ENCODE measurements around the gene NUPR1. TPM values are rescaled to one million over a fixed set of nuclear protein-coding genes. Genes with fewer than 3 reads are reported as not detected.

Gene NUPR1
- total RNA-seq, 1 experiment from 2014 or later, result 16.6 TPM

- no peaks in the 10 kb centered on the region for H3K9me3 ChIP-seq
- Mint-ChIP-seq H3K27ac (ENCODE audit: unreplicated experiment) (no peak overlapping the region), H3K9me3 (ENCODE audit: unreplicated experiment) (no peaks in the 10 kb centered on the region), H3K4me3 (ENCODE audit: unreplicated experiment) (no peak overlapping the region), H3K27me3 (ENCODE audit: insufficient read depth, unreplicated experiment) (peaks cover 6% of the 10 kb centered on the region), H3K36me3 (ENCODE audit: insufficient read depth, unreplicated experiment) (peaks cover 15% of the 10 kb centered on the region), H3K4me1 (ENCODE audit: low read depth, unreplicated experiment) (peaks cover 9% of the 10 kb centered on the region)
- intact Hi-C loops (cut with micrococcal nuclease; ENCODE audit: unreplicated experiment), result no loop called here
- H3K36me3 ChIP-seq (ENCODE audit: control insufficient read depth, insufficient read depth, low read length), result no peaks in the 10 kb centered on the region
- ChIA-PET POLR2A (no interaction called here), CTCF (no interaction called here)
- BruUV-seq (replicated peaks), result no TSS peak
- no peaks in the 10 kb centered on the region for H3K27me3 ChIP-seq (replicated peaks; ENCODE audit: control insufficient read depth, insufficient read depth, low read length)
- H3K4me3 ChIP-seq (ENCODE audit: low read depth, low read length), result no peak overlapping the region
- no peaks in the 10 kb centered on the region for H3K4me1 ChIP-seq
- no peak for DNase-seq
- TF ChIP-seq CTCF (IDR thresholded peaks at IDR 0.05; ENCODE audit: insufficient read depth in 1 of 2, low read depth in 1 of 2, low read length in 1 of 2, severe bottlenecking in 1 of 2, unreplicated experiment in 1 of 2), result no peak
Observed at GRCh38 chr16:28495098-28495793, 43.5 kb downstream of the NUPR1 start.

GRCh38 chr16:28494121-28494851 lies 44.5 kb downstream of the NUPR1 start, which contains the start of gene APOBR:
Gene APOBR (plus strand): TSS chr16:28494643. CDS start chr16:28494682, 39 bp downstream.
- no peak within 1 kb of the TSS for H3K27ac Mint-ChIP-seq (ENCODE audit: unreplicated experiment)
- peaks cover 9% of the 10 kb centered on the region for H3K4me1 Mint-ChIP-seq (ENCODE audit: low read depth, unreplicated experiment)
- Histone ChIP-seq H3K9me3 (no peaks in the 10 kb centered on the region), H3K36me3 (ENCODE audit: control insufficient read depth, insufficient read depth, low read length) (no peaks in the 10 kb centered on the region), H3K4me3 (ENCODE audit: low read depth, low read length) (no peak within 1 kb of the TSS), H3K4me1 (no peaks in the 10 kb centered on the region), H3K27me3 (replicated peaks; ENCODE audit: control insufficient read depth, insufficient read depth, low read length) (no peaks in the 10 kb centered on the region)
- H3K36me3 Mint-ChIP-seq (ENCODE audit: insufficient read depth, unreplicated experiment), result peaks cover 15% of the 10 kb centered on the region
- TF ChIP-seq CTCF (IDR thresholded peaks at IDR 0.05; ENCODE audit: insufficient read depth in 1 of 2, low read depth in 1 of 2, low read length in 1 of 2, severe bottlenecking in 1 of 2, unreplicated experiment in 1 of 2), result no peak
- no peak within 1 kb of the TSS for H3K4me3 Mint-ChIP-seq (ENCODE audit: unreplicated experiment)
- BruUV-seq (replicated peaks), result no TSS peak
- no peaks in the 10 kb centered on the region for H3K9me3 Mint-ChIP-seq (ENCODE audit: unreplicated experiment)
- DNase-seq, result no peak
- intact Hi-C loops (cut with micrococcal nuclease; ENCODE audit: unreplicated experiment), result no loop called here
- POLR2A ChIA-PET, result no interaction called here
- peaks cover 6% of the 10 kb centered on the region for H3K27me3 Mint-ChIP-seq (ENCODE audit: insufficient read depth, unreplicated experiment)
- CTCF ChIA-PET, result no interaction called here

DNA sequence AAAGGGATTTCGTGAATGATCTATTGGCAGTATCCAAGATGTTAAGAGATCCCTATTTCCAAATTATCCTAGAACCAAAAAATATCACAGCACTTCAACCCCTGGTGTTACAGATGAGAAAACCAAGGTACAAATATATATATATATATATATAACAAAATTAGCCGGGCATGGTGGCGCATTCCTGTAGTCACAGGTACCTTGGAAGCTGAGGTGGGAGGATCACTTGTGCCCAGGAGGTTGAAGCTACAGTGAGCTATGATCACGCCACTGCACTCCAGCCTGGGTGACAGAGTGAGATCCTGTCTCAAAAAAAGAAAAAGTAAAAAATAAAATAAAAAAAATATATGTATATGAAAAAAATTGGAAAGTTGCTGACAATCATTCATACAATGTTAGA lies 46.3 kb downstream of the NUPR1 start:
- Histone ChIP-seq H3K9me3 (no peaks in the 10 kb centered on the region), H3K36me3 (ENCODE audit: control insufficient read depth, insufficient read depth, low read length) (0 out of 2 replicates have a peak, but pooled peaks cover 3% of the 10 kb centered on the region), H3K27me3 (replicated peaks; ENCODE audit: control insufficient read depth, insufficient read depth, low read length) (no peaks in the 10 kb centered on the region), H3K4me3 (ENCODE audit: low read depth, low read length) (peak overlapping the region; percentile 66), H3K4me1 (no peaks in the 10 kb centered on the region)
- TF ChIP-seq CTCF (IDR thresholded peaks at IDR 0.05; ENCODE audit: insufficient read depth in 1 of 2, low read depth in 1 of 2, low read length in 1 of 2, severe bottlenecking in 1 of 2, unreplicated experiment in 1 of 2), result no peak
- Mint-ChIP-seq H3K9me3 (ENCODE audit: unreplicated experiment) (no peaks in the 10 kb centered on the region), H3K4me3 (ENCODE audit: unreplicated experiment) (peak overlapping the region; percentile 86), H3K36me3 (ENCODE audit: insufficient read depth, unreplicated experiment) (peaks cover 15% of the 10 kb centered on the region), H3K27ac (ENCODE audit: unreplicated experiment) (peak overlapping the region; percentile 98), H3K4me1 (ENCODE audit: low read depth, unreplicated experiment) (peaks cover 9% of the 10 kb centered on the region), H3K27me3 (ENCODE audit: insufficient read depth, unreplicated experiment) (peaks cover 6% of the 10 kb centered on the region)
- ChIA-PET POLR2A (no interaction called here), CTCF (no interaction called here)
- no TSS peak for BruUV-seq (replicated peaks)
- DNase-seq, result no peak
- intact Hi-C loops (cut with micrococcal nuclease; ENCODE audit: unreplicated experiment), result loop anchor here (1.0 to 2.0 kb wide), 2 partner anchors 34 to 57 kb away; no protein-coding TSS in a partner anchor
